Lung (tissue), 12 donors: Measurements from ENCODE around the gene ALG14. TPM values are rescaled to one million over a fixed set of nuclear protein-coding genes. Genes with fewer than 3 reads are reported as not detected.

Experiments
- ATAC-seq: fragments of 200-7000 bp; cut with Tn5 transposase; one replicate; pipeline ENCODE4 v1.9.1; 2020; ENCODE audit warnings: moderate number of reproducible peaks; ENCODE audit not compliant: insufficient read depth, low FRiP score
- DNase-seq, 3 donors: peaks; one replicate each; pipeline ENCODE4 v3.0.0-alpha.2; 2013 to 2017
- H3K27ac ChIP-seq, 2 donors: one replicate each; pipeline ENCODE4 v1.5.1; 2013; ENCODE audit warnings: mild to moderate bottlenecking in 2 of 2, moderate library complexity in 2 of 2, control low read depth in 1 of 2, inconsistent platforms in 1 of 2, low read depth in 1 of 2, low read length in 1 of 2
- H3K27me3 ChIP-seq, 3 donors: one replicate each; pipeline ENCODE4 v1.5.1; 2013; ENCODE audit warnings: low read length in 2 of 3; ENCODE audit not compliant: control insufficient read depth in 3 of 3, insufficient read depth in 3 of 3
- H3K36me3 ChIP-seq, 4 donors: one replicate each; pipeline ENCODE4 v1.5.1; 2013; ENCODE audit warnings: low read length in 4 of 4, mild to moderate bottlenecking in 1 of 4, moderate library complexity in 1 of 4; ENCODE audit not compliant: control insufficient read depth in 4 of 4, insufficient read depth in 4 of 4
- H3K4me1 ChIP-seq, 5 donors: one replicate each; pipeline ENCODE4 v1.5.1; 2013; ENCODE audit warnings: low read length in 5 of 5, mild to moderate bottlenecking in 2 of 5, moderate library complexity in 1 of 5; ENCODE audit not compliant: control insufficient read depth in 5 of 5, insufficient read depth in 5 of 5
- H3K4me3 ChIP-seq: one replicate; pipeline ENCODE4 v1.5.1; 2013; ENCODE audit warnings: mild to moderate bottlenecking, control low read depth, moderate library complexity
- H3K9ac ChIP-seq, 2 donors: one replicate each; pipeline ENCODE4 v1.5.1; 2013; ENCODE audit warnings: low read length in 2 of 2, control low read depth in 1 of 2; ENCODE audit not compliant: insufficient read depth in 1 of 2
- H3K9me3 ChIP-seq, 4 donors: one replicate each; pipeline ENCODE4 v1.5.1; 2013; ENCODE audit warnings: low read length in 3 of 4, mild to moderate bottlenecking in 1 of 4, moderate library complexity in 1 of 4; ENCODE audit not compliant: control insufficient read depth in 4 of 4, insufficient read depth in 3 of 4
- WGBS, 2 donors: extraction: QIAGEN DNeasy Blood & Tissue Kit; methylation state at CpG; one replicate each; pipeline ENCODE4 v1.1.7; 2013; 5-methylcytosine and 5-hydroxymethylcytosine counted together
- polyA plus RNA-seq, 2 donors: library from polyadenylated mRNA; stranded (reverse); fragments of 200-250 nt; gene quantifications; one replicate each; pipeline ENCODE4 v1.2.1, GENCODE V29; 2013
- total RNA-seq, 2 donors: library from RNA; depleted of rRNA in 1 of 2; stranded (reverse); fragments of >200 nt in 1 of 2; gene quantifications; one replicate each; pipeline ENCODE4 v1.2.1, GENCODE V29; 2014 to 2021
- TF ChIP-seq, protein P1 (sequence below): IDR thresholded peaks from 2 replicates; pipeline ENCODE4 v1.5.1; 2012; ENCODE audit warnings: mild to moderate bottlenecking; ENCODE audit errors: control extremely low read depth, extremely low read depth
- donor health status: control.
- donor health status: control.
- donor health status: Bipolar disorder and iron deficiency.
- donor health status: healthy.
- donor health status: DM: yes; HTN: yes; CAD: no.

Gene ALG14
- total and polyA plus RNA-seq, 4 donors, result 0.97 to 7.5 (median 1.6) TPM

DNA sequence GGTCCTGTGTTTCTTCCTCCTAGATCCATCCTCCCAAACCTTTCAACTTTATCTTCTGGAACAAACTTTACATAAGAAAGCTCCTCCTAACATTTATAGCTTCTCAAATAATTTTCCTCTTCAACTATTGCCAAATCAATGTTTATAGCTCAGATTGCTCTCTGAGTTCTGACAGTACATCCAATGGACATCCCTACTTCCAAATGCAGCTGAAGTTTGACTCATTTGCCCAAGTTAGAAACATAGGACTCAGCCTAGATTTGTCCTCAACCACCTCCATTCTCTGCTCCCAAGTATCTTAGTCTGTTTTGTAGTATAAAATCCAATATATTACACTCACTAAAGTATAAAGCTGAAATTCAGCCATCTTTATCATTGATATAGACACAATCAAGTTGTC is 62.6 kb downstream of the ALG14 start:
- Histone ChIP-seq H3K27me3 (no peaks in the 10 kb centered on the region), H3K36me3 (no peaks in the 10 kb centered on the region), H3K9me3 (no peaks in the 10 kb centered on the region), H3K9ac (no peak overlapping the region), H3K4me1 (peaks cover 0 to 28% (median 7%) of the 10 kb centered on the region in 5 donors), H3K4me3 (no peak overlapping the region), H3K27ac (no peak overlapping the region)
- ATAC-seq (no peak), DNase-seq (no peak)
- TF ChIP-seq, protein P1, sequence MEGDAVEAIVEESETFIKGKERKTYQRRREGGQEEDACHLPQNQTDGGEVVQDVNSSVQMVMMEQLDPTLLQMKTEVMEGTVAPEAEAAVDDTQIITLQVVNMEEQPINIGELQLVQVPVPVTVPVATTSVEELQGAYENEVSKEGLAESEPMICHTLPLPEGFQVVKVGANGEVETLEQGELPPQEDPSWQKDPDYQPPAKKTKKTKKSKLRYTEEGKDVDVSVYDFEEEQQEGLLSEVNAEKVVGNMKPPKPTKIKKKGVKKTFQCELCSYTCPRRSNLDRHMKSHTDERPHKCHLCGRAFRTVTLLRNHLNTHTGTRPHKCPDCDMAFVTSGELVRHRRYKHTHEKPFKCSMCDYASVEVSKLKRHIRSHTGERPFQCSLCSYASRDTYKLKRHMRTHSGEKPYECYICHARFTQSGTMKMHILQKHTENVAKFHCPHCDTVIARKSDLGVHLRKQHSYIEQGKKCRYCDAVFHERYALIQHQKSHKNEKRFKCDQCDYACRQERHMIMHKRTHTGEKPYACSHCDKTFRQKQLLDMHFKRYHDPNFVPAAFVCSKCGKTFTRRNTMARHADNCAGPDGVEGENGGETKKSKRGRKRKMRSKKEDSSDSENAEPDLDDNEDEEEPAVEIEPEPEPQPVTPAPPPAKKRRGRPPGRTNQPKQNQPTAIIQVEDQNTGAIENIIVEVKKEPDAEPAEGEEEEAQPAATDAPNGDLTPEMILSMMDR, result no peak

DNA sequence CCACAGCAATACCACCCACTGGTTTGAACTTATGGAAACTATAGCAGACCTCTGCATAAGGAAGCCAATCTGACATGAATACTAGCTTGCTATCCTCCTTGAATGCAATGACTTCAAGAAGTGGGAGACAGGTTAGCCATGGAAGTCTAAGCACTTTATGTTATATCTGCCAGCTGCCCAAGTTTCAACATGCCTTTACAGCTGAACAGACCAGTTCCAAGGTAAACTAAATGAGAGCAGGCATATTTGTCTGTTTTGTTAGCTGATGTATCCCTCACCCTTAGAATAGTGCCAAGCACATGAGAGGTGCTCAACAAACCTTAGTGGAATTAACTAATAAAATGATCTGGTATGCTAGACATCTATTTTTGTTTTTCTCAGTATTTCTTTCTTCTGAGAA is 65.1 kb downstream of the ALG14 start:
- H3K27me3 ChIP-seq, result no peaks in the 10 kb centered on the region
- DNase-seq (peak in 2 of 3 donors; percentile 14 to 48), ATAC-seq (no peak)
- H3K36me3 ChIP-seq, result no peaks in the 10 kb centered on the region
- H3K27ac ChIP-seq, result no peak overlapping the region
- H3K9ac ChIP-seq, result no peak overlapping the region
- H3K4me1 ChIP-seq, result peaks cover 0 to 25% (median 7%) of the 10 kb centered on the region in 5 donors
- no peaks in the 10 kb centered on the region for H3K9me3 ChIP-seq
- TF ChIP-seq, protein P1, result no peak
- H3K4me3 ChIP-seq, result no peak overlapping the region

DNA sequence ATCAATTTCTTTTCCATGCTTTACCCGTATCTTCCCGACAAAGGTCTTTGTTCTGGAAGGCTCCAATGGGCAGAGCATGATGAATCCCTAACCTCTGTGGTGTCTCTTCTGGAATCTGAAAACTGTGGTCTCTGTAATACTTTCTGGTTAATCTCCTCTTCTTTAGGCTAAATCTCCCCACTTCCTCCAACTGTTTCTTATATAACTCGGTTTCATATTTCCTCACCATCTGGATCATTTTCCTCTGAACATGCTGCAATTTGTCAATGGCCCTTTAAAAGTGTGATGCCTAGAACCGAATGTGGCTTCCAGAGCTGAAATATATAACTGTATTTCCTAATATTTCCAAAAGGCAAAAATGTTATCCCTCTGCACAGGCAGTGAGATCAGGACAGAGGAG is 66.1 kb downstream of the ALG14 start:
- DNase-seq, result peak in 2 of 3 donors; percentile 79 to 89
- Histone ChIP-seq H3K4me3 (no peak overlapping the region), H3K9ac (no peak overlapping the region), H3K27me3 (no peaks in the 10 kb centered on the region), H3K36me3 (no peaks in the 10 kb centered on the region), H3K9me3 (no peaks in the 10 kb centered on the region), H3K4me1 (peaks cover 0 to 34% (median 9%) of the 10 kb centered on the region in 5 donors), H3K27ac (no peak overlapping the region)
- WGBS, 2 donors, result 61 to 72% methylated on average over 4 of the region's 4 CpGs
- TF ChIP-seq, protein P1, result no peak
- no peak for ATAC-seq

DNA sequence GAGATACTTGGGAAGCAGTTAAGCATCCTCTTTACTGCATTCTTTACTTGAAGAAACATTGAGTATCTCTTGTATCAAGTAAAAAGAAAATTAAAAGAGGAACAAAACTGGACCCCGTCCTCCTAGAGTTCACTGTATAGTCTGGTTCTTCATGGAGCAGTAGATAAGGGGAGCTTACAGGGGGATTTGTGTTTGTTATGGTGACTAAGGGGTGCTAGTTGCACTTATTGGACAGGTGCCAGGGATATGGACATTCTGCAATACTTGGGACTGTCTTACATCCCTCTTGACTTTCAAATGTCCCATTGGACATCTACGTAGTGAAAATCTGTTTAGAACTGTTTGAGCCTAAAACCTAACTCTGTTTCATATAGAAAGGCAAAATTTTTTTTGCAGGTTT is 67.2 kb downstream of the ALG14 start:
- no peaks in the 10 kb centered on the region for H3K9me3 ChIP-seq
- H3K27ac ChIP-seq, result no peak overlapping the region
- peaks cover 0 to 34% (median 13%) of the 10 kb centered on the region in 5 donors for H3K4me1 ChIP-seq
- no peaks in the 10 kb centered on the region for H3K27me3 ChIP-seq
- TF ChIP-seq, protein P1, result no peak
- H3K9ac ChIP-seq, result no peak overlapping the region
- no peaks in the 10 kb centered on the region for H3K36me3 ChIP-seq
- DNase-seq (peak in 1 of 3 donors; percentile 28), ATAC-seq (no peak)
- H3K4me3 ChIP-seq, result no peak overlapping the region
- WGBS, 2 donors, result 87 to 91% methylated on average over 2 of the region's 2 CpGs
